Astrocyte of the spinal cord (primary cell): ENCODE results near the gene PCBP3.
"Not testable (repeated sequence)": the region's sequence is repeated elsewhere in the genome, so short reads cannot be mapped to it uniquely, and the experiment has no call there.

Experiments
- DNase-seq: peaks from one replicate; pipeline ENCODE4 v3.0.0; 2011; ENCODE audit warnings: low read depth, low spot score
- H3K4me3 ChIP-seq: 2 replicates; pipeline ENCODE4 v1.5.1; 2011; ENCODE audit warnings: low read depth, mild to moderate bottlenecking, low read length, moderate library complexity
- CTCF ChIP-seq: IDR thresholded peaks from 2 replicates; pipeline ENCODE4 v1.5.1; 2012; ENCODE audit warnings: low read depth, mild to moderate bottlenecking, low read length, inconsistent platforms
- in situ Hi-C: cut with HindIII; loops from 2 replicates; pipeline ENCODE4 v1.10.0; 2017; ENCODE audit warnings: low sequenced_read_pairs

PCBP3 gene

GRCh38 chr21:45699966-45700365 is 56.4 kb downstream of the PCBP3 start:
- no peak for TF ChIP-seq CTCF
- H3K4me3 ChIP-seq = no peak overlapping the region
- in situ Hi-C loops = no loop called here
- no peak for DNase-seq

GRCh38 chr21:45700461-45700860 is 56.9 kb downstream of the PCBP3 start:
- H3K4me3 ChIP-seq = no peak overlapping the region
- DNase-seq = no peak
- TF ChIP-seq CTCF = no peak
- in situ Hi-C loops = no loop called here

- no peak for TF ChIP-seq CTCF
- DNase-seq = no peak
- in situ Hi-C loops = no loop called here
- H3K4me3 ChIP-seq = no peak overlapping the region
Measured at GRCh38 chr21:45704311-45705108, 61.0 kb downstream of the PCBP3 start.

- no peak for TF ChIP-seq CTCF
- DNase-seq = no peak
- no peak overlapping the region for H3K4me3 ChIP-seq
- in situ Hi-C loops = no loop called here
Measured at GRCh38 chr21:45706299-45706698, 62.8 kb downstream of the PCBP3 start.

GRCh38 chr21:45709173-45709572 is 65.6 kb downstream of the PCBP3 start:
- DNase-seq = no peak
- no peak for TF ChIP-seq CTCF
- in situ Hi-C loops = no loop called here
- H3K4me3 ChIP-seq = no peak overlapping the region

GRCh38 chr21:45709696-45710268 is 66.3 kb downstream of the PCBP3 start:
- DNase-seq = no peak
- in situ Hi-C loops = no loop called here
- TF ChIP-seq CTCF = no peak
- H3K4me3 ChIP-seq = no peak overlapping the region

- DNase-seq, in situ Hi-C loops, H3K4me3 ChIP-seq: not testable (repeated sequence)
Measured at GRCh38 chr21:45710306-45710705, 66.8 kb downstream of the PCBP3 start.
